Osteocyte (in vitro differentiated cells): ENCODE measurements around the gene RELCH. TPM values are rescaled to one million over a fixed set of nuclear protein-coding genes. Genes with fewer than 3 reads are reported as not detected.
"Not testable (repeated sequence)": the region's sequence is repeated elsewhere in the genome, so short reads cannot be mapped to it uniquely, and the experiment has no call there.

ENCODE experiments used
- DNase-seq: peaks from one replicate; pipeline ENCODE4 v3.0.0; 2021; ENCODE audit warnings: mixed read lengths; ENCODE audit not compliant: unreplicated experiment; ENCODE audit errors: extremely low spot score
- H3K27ac Mint-ChIP-seq: one replicate; pipeline ENCODE4 v1.8.0; 2021; ENCODE audit warnings: mild to moderate bottlenecking, mixed read lengths; ENCODE audit not compliant: unreplicated experiment
- H3K27me3 Mint-ChIP-seq: one replicate; pipeline ENCODE4 v1.8.0; 2021; ENCODE audit warnings: mixed read lengths; ENCODE audit not compliant: unreplicated experiment
- H3K36me3 Mint-ChIP-seq: one replicate; pipeline ENCODE4 v1.8.0; 2021; ENCODE audit warnings: mixed read lengths; ENCODE audit not compliant: unreplicated experiment
- H3K4me1 Mint-ChIP-seq: one replicate; pipeline ENCODE4 v1.8.0; 2021; ENCODE audit warnings: mixed read lengths; ENCODE audit not compliant: unreplicated experiment
- H3K4me3 Mint-ChIP-seq: one replicate; pipeline ENCODE4 v1.8.0; 2021; ENCODE audit warnings: mild to moderate bottlenecking, moderate library complexity, mixed read lengths; ENCODE audit not compliant: unreplicated experiment
- H3K9me3 Mint-ChIP-seq: one replicate; pipeline ENCODE4 v1.8.0; 2021; ENCODE audit warnings: mixed read lengths; ENCODE audit not compliant: unreplicated experiment
- CTCF ChIP-seq: fragments of 200-600 bp; sonication (generic); IDR thresholded peaks from 2 replicates; pipeline ENCODE4 v1.5.0; 2021; ENCODE audit warnings: antibody characterized with exemption, mild to moderate bottlenecking, moderate library complexity
- total RNA-seq: library from RNA; stranded (reverse); gene quantifications from 2 replicates; pipeline ENCODE4 v1.2.1, GENCODE V29; 2021

RELCH gene
- total RNA-seq, 1 donor from 2014 or later: 22.0 TPM

- Mint-ChIP-seq H3K36me3 (no peaks in the 10 kb centered on the region), H3K27ac (no peak overlapping the region), H3K4me3 (no peak overlapping the region), H3K9me3 (no peaks in the 10 kb centered on the region), H3K27me3 (no peaks in the 10 kb centered on the region), H3K4me1 (peaks cover 12% of the 10 kb centered on the region)
- no peak for TF ChIP-seq CTCF
- DNase-seq: no peak
Measured at GRCh38 chr18:62165583-62165982, 21.5 kb upstream of the RELCH start.

DNA sequence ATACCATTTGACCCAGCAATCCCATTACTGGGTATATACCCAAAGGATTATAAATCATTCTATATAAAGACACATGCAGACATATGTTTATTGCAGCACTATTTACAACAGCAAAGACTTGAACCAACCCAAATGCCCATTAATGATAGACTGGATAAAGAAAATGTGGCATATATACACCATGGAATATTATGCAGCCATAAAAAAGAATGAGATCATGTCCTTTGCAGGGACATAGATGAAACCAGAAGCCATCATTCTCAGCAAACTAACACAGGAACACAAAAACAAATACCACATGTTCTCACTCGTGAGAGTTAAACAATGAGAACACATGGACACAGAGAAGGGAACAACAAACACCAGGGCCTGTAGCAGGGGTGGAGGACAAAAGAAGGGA is 20.5 kb upstream of the RELCH start:
- H3K36me3 Mint-ChIP-seq, H3K4me3 Mint-ChIP-seq, DNase-seq, H3K9me3 Mint-ChIP-seq, H3K27ac Mint-ChIP-seq, H3K27me3 Mint-ChIP-seq: not testable (repeated sequence)
- H3K4me1 Mint-ChIP-seq: peaks cover 12% of the 10 kb centered on the region

DNA sequence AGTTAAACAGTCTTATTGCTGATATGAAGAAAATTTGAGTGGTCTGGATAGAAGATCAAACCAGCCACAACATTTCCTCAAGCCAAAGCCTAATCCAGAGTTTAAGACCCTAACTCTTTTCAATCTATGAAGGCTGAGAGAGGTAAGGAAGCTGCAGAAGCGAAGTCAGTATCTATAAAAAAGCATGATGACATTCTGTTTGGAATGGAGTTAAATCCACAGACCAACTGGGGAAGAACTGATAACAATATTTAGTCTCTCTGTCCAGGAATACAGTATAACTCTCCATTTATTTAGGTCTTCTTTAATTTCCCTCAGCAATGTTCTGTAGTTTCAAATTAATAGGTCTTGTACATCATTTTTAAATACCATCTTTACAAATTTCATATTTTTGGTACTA is 16.2 kb upstream of the RELCH start:
- DNase-seq: no peak

DNA sequence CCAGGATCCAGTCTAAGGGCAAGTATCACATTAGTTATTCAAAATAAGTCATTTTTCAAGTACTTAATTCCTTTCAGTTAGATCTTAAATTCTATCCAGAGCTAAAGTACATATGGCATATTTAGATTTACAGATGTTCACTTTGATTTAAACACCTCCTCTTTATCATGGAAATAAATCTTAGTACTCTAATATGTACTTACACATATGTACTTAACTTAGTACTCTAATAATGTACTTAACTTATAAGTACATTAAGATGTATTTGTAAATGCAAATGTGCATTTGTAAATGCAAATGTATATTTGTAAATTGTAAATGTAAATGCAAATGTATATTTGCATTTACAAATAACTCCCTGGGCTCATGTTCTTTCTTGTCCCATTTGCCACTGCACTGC is 14.8 kb upstream of the RELCH start:
- Mint-ChIP-seq H3K4me1 (peaks cover 5% of the 10 kb centered on the region), H3K9me3 (no peaks in the 10 kb centered on the region), H3K36me3 (peaks cover 1% of the 10 kb centered on the region), H3K4me3 (no peak overlapping the region), H3K27ac (no peak overlapping the region), H3K27me3 (no peaks in the 10 kb centered on the region)
- no peak for TF ChIP-seq CTCF
- no peak for DNase-seq

More for the DNA sequence above, 16.2 kb upstream of the RELCH start:
- Mint-ChIP-seq H3K4me3 (no peak overlapping the region), H3K27ac (no peak overlapping the region), H3K4me1 (peaks cover 5% of the 10 kb centered on the region), H3K9me3 (no peaks in the 10 kb centered on the region), H3K36me3 (peaks cover 1% of the 10 kb centered on the region), H3K27me3 (no peaks in the 10 kb centered on the region)
- TF ChIP-seq CTCF: no peak

DNA sequence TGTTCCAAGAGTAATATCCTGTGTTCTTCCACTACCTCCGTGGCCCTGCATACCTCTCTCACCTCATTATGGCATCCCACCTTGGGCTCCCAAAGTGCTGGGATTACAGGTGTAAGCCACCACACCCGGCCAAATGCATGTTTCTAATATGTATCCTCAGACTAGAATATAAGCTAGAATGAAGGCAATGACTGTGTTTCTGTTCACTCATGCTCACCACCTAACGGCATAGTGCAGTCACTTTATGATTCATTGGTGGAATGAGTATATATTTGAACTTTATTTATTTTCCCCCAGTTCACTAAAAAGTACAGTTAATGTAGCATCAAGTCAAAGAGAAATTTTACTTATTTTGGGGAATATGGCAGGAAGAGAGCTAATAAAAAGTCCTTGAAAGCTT is 11.5 kb upstream of the RELCH start:
- Mint-ChIP-seq H3K4me3 (no peak overlapping the region), H3K4me1 (no peaks in the 10 kb centered on the region), H3K9me3 (no peaks in the 10 kb centered on the region), H3K27me3 (no peaks in the 10 kb centered on the region), H3K36me3 (peaks cover 3% of the 10 kb centered on the region), H3K27ac (no peak overlapping the region)
- no peak for TF ChIP-seq CTCF
- no peak for DNase-seq

DNA sequence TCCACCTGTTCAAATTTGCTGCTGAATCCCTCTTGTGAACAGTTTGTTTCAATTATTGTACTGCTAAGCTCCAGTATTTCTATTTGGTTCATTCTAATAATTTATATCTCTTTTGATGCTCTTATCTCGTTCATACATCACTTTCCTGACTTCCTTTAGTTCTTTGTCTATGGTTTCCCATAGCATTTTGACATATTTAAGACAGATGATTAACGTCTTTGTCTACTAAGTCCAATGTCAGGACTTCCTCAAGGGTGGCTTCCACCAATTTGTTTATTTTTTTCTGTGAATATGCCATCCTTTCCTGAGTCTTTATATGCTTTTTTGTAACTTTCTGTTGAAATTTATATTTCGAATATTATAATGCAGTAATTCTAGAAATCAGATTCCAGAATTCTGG is 9.8 kb upstream of the RELCH start:
- Mint-ChIP-seq H3K4me3 (no peak overlapping the region), H3K36me3 (peaks cover 3% of the 10 kb centered on the region), H3K27ac (no peak overlapping the region), H3K9me3 (no peaks in the 10 kb centered on the region), H3K4me1 (no peaks in the 10 kb centered on the region), H3K27me3 (no peaks in the 10 kb centered on the region)
- DNase-seq: no peak
- no peak for TF ChIP-seq CTCF
